Common myeloid progenitor, CD34-positive (primary cell): ENCODE data around the gene INTS11.

Experiments used
- CTCF ChIA-PET: fragments of 350-600 bp; sonication (Branson Sonifier 250); formaldehyde crosslinking; loops from one replicate; lab custom pipeline; 2021; ENCODE audit warnings: antibody characterized with exemption; lab: Charles Lee
- POLR2A ChIA-PET: fragments of 350-600 bp; sonication (Branson Sonifier 250); formaldehyde crosslinking; loops from one replicate; lab custom pipeline; 2021; ENCODE audit warnings: antibody characterized with exemption; lab: Charles Lee
- DNase-seq, 3 donors: peaks; one replicate each; pipeline versions ENCODE4 v3.0.0 to v3.0.0-alpha.2; 2013
- H3K27ac ChIP-seq, 2 experiments: 1 replicate in 1 of 2; 2 replicates in 1 of 2; pipeline ENCODE4 v1.7.0; 2013; ENCODE audit warnings: inconsistent platforms in 2 of 2, low read length in 2 of 2, mild to moderate bottlenecking in 2 of 2, low read depth in 1 of 2, moderate library complexity in 1 of 2; ENCODE audit not compliant: severe bottlenecking in 2 of 2, insufficient read depth in 1 of 2, poor library complexity in 1 of 2
- H3K27me3 ChIP-seq, 5 experiments: replicated peaks in 2 of 5; 1 replicate in 3 of 5; 2 replicates in 2 of 5; pipeline versions ENCODE4 v1.6.1 to v1.7.0; 2013; ENCODE audit warnings: low read length in 4 of 5, mild to moderate bottlenecking in 2 of 5, moderate library complexity in 2 of 5, inconsistent platforms in 1 of 5; ENCODE audit not compliant: insufficient read depth in 5 of 5, control insufficient read depth in 4 of 5
- H3K36me3 ChIP-seq, 4 experiments: 1 replicate in 2 of 4; 2 replicates in 2 of 4; pipeline versions ENCODE4 v1.6.1 to v1.7.0; 2013; ENCODE audit warnings: low read length in 3 of 4, control low read depth in 1 of 4, mild to moderate bottlenecking in 1 of 4; ENCODE audit not compliant: control insufficient read depth in 4 of 4, insufficient read depth in 4 of 4
- H3K4me1 ChIP-seq, 4 experiments: 1 replicate in 3 of 4; 2 replicates in 1 of 4; pipeline versions ENCODE4 v1.6.1 to v1.7.1; 2013; ENCODE audit warnings: low read length in 3 of 4, mild to moderate bottlenecking in 3 of 4, control low read depth in 1 of 4, inconsistent platforms in 1 of 4, moderate library complexity in 1 of 4; ENCODE audit not compliant: control insufficient read depth in 4 of 4, insufficient read depth in 4 of 4; ENCODE audit errors: control extremely low read depth in 1 of 4
- H3K4me3 ChIP-seq, 7 experiments: 1 replicate in 4 of 7; 2 replicates in 3 of 7; pipeline versions ENCODE4 v1.5.1 to v1.7.0; 2013; ENCODE audit warnings: mild to moderate bottlenecking in 7 of 7, low read length in 6 of 7, moderate library complexity in 6 of 7, inconsistent platforms in 2 of 7, low read depth in 2 of 7, control low read depth in 1 of 7; ENCODE audit not compliant: insufficient read depth in 4 of 7, control insufficient read depth in 1 of 7; ENCODE audit errors: extremely low read depth in 1 of 7
- H3K9me3 ChIP-seq, 5 experiments: 1 replicate in 4 of 5; 2 replicates in 1 of 5; pipeline versions ENCODE4 v1.6.1 to v1.7.1; 2013; ENCODE audit warnings: low read length in 4 of 5, mild to moderate bottlenecking in 2 of 5, inconsistent platforms in 1 of 5, low read depth in 1 of 5, moderate library complexity in 1 of 5; ENCODE audit not compliant: control insufficient read depth in 4 of 5, insufficient read depth in 2 of 5; ENCODE audit errors: control extremely low read depth in 1 of 5
- WGBS: methylation state at CpG from one replicate; pipeline ENCODE4 v1.1.5; 2013; ENCODE audit not compliant: insufficient coverage; 5-methylcytosine and 5-hydroxymethylcytosine counted together

The INTS11 gene

GRCh38 chr1:1311107-1312104, 13.1 kb downstream of the INTS11 start:
- no peak overlapping the region for H3K4me3 ChIP-seq
- 98% methylated on average over 21 of the region's 22 CpGs for WGBS
- no peak overlapping the region for H3K27ac ChIP-seq
- H3K36me3 ChIP-seq, result peaks cover 8 to 64% (median 41%) of the 10 kb centered on the region in 4 experiments
- ChIA-PET POLR2A (no interaction called here), CTCF (interaction anchor here (0.8 to 1.3 kb wide), 2 partner anchors 31 to 37 kb away, joined by 3 to 4 read pairs; partner anchors contain the start of gene SCNN1D)
- H3K4me1 ChIP-seq, result peaks cover 4 to 29% (median 24%) of the 10 kb centered on the region in 4 experiments
- no peak for DNase-seq
- H3K9me3 ChIP-seq, result no peaks in the 10 kb centered on the region
- H3K27me3 ChIP-seq, result no peaks in the 10 kb centered on the region

- Histone ChIP-seq H3K4me1 (peaks cover 4 to 35% (median 31%) of the 10 kb centered on the region in 4 experiments), H3K4me3 (no peak overlapping the region), H3K27ac (no peak overlapping the region), H3K36me3 (peaks cover 8 to 62% (median 41%) of the 10 kb centered on the region in 4 experiments), H3K27me3 (no peaks in the 10 kb centered on the region), H3K9me3 (no peaks in the 10 kb centered on the region)
- ChIA-PET CTCF (interaction anchor here (1.0 kb wide), 1 partner anchor 37 kb away, joined by 3 read pairs; no protein-coding TSS in a partner anchor), POLR2A (no interaction called here)
- DNase-seq, result no peak
- WGBS, result 97% methylated on average over 18 of the region's 21 CpGs
Observed at GRCh38 chr1:1310476-1311053, 13.9 kb downstream of the INTS11 start.

DNA sequence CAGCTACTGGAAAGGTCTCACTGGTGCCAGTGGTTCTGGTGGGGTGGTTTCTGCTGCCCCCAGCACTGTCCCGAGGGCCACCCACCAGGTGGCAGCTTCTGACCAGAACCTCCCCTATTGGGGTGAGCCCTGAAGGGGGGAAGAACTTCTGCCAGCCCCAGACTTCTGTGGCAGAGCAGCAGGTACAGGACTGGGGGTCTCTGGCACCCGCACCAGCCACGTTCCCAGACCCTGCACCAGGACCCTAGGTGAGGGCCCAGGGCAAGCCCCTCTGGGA, 14.4 kb downstream of the INTS11 start:
- ChIA-PET CTCF (interaction anchor here (1.0 to 1.2 kb wide), 2 partner anchors 13 to 38 kb away, joined by 3 read pairs; no protein-coding TSS in a partner anchor), POLR2A (no interaction called here)
- H3K27ac ChIP-seq, result no peak overlapping the region
- H3K4me3 ChIP-seq, result no peak overlapping the region
- WGBS, result 91% methylated on average over 3 of the region's 3 CpGs
- peaks cover 8 to 58% (median 40%) of the 10 kb centered on the region in 4 experiments for H3K36me3 ChIP-seq
- DNase-seq, result no peak
- H3K27me3 ChIP-seq, result no peaks in the 10 kb centered on the region
- H3K4me1 ChIP-seq, result peaks cover 4 to 40% (median 35%) of the 10 kb centered on the region in 4 experiments
- H3K9me3 ChIP-seq, result no peaks in the 10 kb centered on the region

GRCh38 chr1:1309251-1310108, 15.0 kb downstream of the INTS11 start:
- DNase-seq, result peak in 1 of 3 donors; percentile 15
- Histone ChIP-seq H3K4me3 (peak overlapping the region; percentile 43 to 88 (median 74)), H3K9me3 (no peaks in the 10 kb centered on the region), H3K27me3 (no peaks in the 10 kb centered on the region), H3K36me3 (peaks cover 6 to 52% (median 34%) of the 10 kb centered on the region in 4 experiments), H3K4me1 (peaks cover 4 to 46% (median 40%) of the 10 kb centered on the region in 4 experiments), H3K27ac (peak overlapping the region in 1 of 2 experiments; percentile 73)
- ChIA-PET POLR2A (interaction anchor here (0.7 kb wide), 1 partner anchor 186 kb away, joined by 3 read pairs; no protein-coding TSS in a partner anchor), CTCF (interaction anchor here (1.0 to 1.2 kb wide), 4 partner anchors 14 to 62 kb away, joined by 3 read pairs; no protein-coding TSS in a partner anchor)
- 61% methylated on average over 51 of the region's 57 CpGs for WGBS

- POLR2A ChIA-PET, result interaction anchor here (0.7 kb wide), 1 partner anchor 187 kb away, joined by 3 read pairs; no protein-coding TSS in a partner anchor
- DNase-seq, result no peak
- CTCF ChIA-PET, result interaction anchor here (1.1 to 1.2 kb wide), 3 partner anchors 14 to 63 kb away, joined by 3 read pairs; no protein-coding TSS in a partner anchor
- Histone ChIP-seq H3K4me3 (peak overlapping the region; percentile 43 to 88 (median 74)), H3K27ac (peak overlapping the region in 1 of 2 experiments; percentile 73), H3K4me1 (peaks cover 4 to 52% (median 47%) of the 10 kb centered on the region in 4 experiments), H3K27me3 (no peaks in the 10 kb centered on the region), H3K9me3 (no peaks in the 10 kb centered on the region), H3K36me3 (peaks cover 3 to 45% (median 29%) of the 10 kb centered on the region in 4 experiments)
- WGBS, result under 1% methylated on average over 56 of the region's 66 CpGs
Observed at GRCh38 chr1:1308756-1309250, 15.7 kb downstream of the INTS11 start.
